ENCODE data around the gene ALDH6A1. TPM values are rescaled to one million over a fixed set of nuclear protein-coding genes. Genes with fewer than 3 reads are reported as not detected.

ALDH6A1 gene
- total and polyA plus RNA-seq, 4 experiments from 2014 or later: 21.7 to 23.1 (median 22.4) TPM

DNA sequence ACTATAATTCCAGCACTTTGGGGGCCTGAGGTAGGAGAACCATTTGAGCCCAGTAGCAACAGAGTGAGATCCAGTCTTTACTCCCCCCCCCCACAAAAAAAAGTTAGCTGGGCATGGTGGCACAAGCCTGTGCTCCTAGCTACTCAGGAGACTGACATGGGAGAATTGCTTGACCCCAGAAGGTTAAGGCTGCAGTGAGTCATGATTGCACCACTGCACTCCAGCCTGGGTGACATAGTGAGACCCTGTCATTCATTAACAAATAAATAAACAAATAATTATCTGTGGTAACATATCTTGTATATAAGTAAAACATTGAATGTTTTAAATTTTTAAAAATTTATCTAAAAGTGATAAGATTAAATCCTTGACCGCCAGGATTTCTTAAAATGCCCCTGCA, 70.0 kb downstream of the ALDH6A1 start:
- no peaks in the 10 kb centered on the region for H3K9me3 Mint-ChIP-seq
- Histone ChIP-seq H3K36me3 (ENCODE audit: insufficient read depth, low read length) (peaks cover 8% of the 10 kb centered on the region), H3K4me1 (ENCODE audit: insufficient read depth, low read length) (peaks cover 5% of the 10 kb centered on the region), H3K27me3 (ENCODE audit: insufficient read depth, low read length) (no peaks in the 10 kb centered on the region), H3K9me3 (ENCODE audit: control insufficient read depth in 1 of 2, low read length in 2 of 2) (no peaks in the 10 kb centered on the region), H3K4me3 (ENCODE audit: low read length in 2 of 2) (no peak overlapping the region), H3K27ac (ENCODE audit: low read depth, low read length) (no peak overlapping the region)
- intact Hi-C loops (cut with micrococcal nuclease): no loop called here
- H3K4me1 Mint-ChIP-seq: peaks cover 5 to 14% (median 7%) of the 10 kb centered on the region in 4 donors
- no peak overlapping the region for H3K27ac Mint-ChIP-seq
- no peak for DNase-seq
- POLR2A ChIA-PET (ENCODE audit: partially characterized antibody): no interaction called here
- H3K27me3 Mint-ChIP-seq: no peaks in the 10 kb centered on the region
- peaks cover 8 to 24% of the 10 kb centered on the region in 2 donors for H3K36me3 Mint-ChIP-seq
- CTCF ChIA-PET (ENCODE audit: partially characterized antibody): no interaction called here
- no peak overlapping the region for H3K4me3 Mint-ChIP-seq

DNA sequence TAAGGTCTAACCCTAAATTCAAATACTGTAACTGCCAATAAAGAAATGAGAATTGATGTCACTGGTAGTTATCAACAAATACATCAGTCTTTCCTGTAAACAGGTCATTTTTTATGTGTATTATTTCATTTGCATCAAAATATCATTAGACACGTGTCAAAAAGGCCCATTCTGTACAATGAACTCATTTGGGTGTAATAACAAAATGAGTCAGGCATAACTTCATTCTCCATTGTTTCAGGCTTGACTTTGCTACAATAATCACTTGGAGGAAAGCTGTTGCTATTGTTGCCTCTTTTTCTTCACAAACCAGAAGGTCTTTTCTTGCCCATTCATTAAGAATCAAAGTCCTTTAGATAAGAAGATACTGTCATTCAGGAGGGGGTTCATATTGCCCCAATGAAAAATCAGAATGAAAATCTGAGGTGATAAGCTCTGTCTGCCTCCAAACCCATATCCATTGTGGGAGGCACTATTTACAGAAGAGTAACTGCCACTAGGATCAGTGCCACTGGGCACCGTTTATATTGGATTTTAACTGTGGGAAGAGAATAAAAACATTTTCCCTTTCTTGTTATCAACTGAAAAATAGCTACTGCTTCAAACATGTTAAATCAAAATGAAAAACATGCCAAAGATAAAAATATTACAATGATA, 75.3 kb downstream of the ALDH6A1 start:
- ChIA-PET CTCF (ENCODE audit: partially characterized antibody) (interaction anchor here (1.2 kb wide), 1 partner anchor 10 kb away, joined by 3 read pairs; the partner anchor contains the start of genes BBOF1 and ENTPD5), POLR2A (ENCODE audit: partially characterized antibody) (no interaction called here)
- H3K27ac Mint-ChIP-seq: no peak overlapping the region
- Histone ChIP-seq H3K27ac (ENCODE audit: low read depth, low read length) (no peak overlapping the region), H3K4me3 (ENCODE audit: low read length in 2 of 2) (no peak overlapping the region), H3K27me3 (ENCODE audit: insufficient read depth, low read length) (no peaks in the 10 kb centered on the region), H3K9me3 (ENCODE audit: control insufficient read depth in 1 of 2, low read length in 2 of 2) (no peaks in the 10 kb centered on the region), H3K36me3 (ENCODE audit: insufficient read depth, low read length) (peaks cover 8% of the 10 kb centered on the region), H3K4me1 (ENCODE audit: insufficient read depth, low read length) (no peaks in the 10 kb centered on the region)
- intact Hi-C loops (cut with micrococcal nuclease): no loop called here
- H3K4me3 Mint-ChIP-seq: no peak overlapping the region
- no peaks in the 10 kb centered on the region for H3K27me3 Mint-ChIP-seq
- no peak for DNase-seq
- H3K9me3 Mint-ChIP-seq: no peaks in the 10 kb centered on the region
- no peaks in the 10 kb centered on the region for H3K4me1 Mint-ChIP-seq
- peaks cover 16 to 33% of the 10 kb centered on the region in 2 donors for H3K36me3 Mint-ChIP-seq

Other genes starting within 250 kb of the ALDH6A1 start
- gene PTGR2, start 232.6 kb downstream of the ALDH6A1 start, total RNA-seq: 1 to 10 TPM; 4.5 to 5.0 TPM
- 1 to 10 TPM; 2.3 to 2.9 TPM for gene PTGR2, start 232.6 kb downstream of the ALDH6A1 start, polyA plus RNA-seq
- 10 to 100 TPM; 46.2 to 47.3 TPM for gene ZNF410, start 197.6 kb downstream of the ALDH6A1 start, total RNA-seq
- 10 to 100 TPM; 59.1 to 70.9 TPM for gene ZNF410, start 197.6 kb downstream of the ALDH6A1 start, polyA plus RNA-seq
- 1 to 10 TPM; 5.8 to 6.5 TPM for gene FAM161B, start 134.4 kb downstream of the ALDH6A1 start, total RNA-seq
- 1 to 10 TPM in 1 of 2 donors, under 1 TPM in 1; 0.59 to 3.9 TPM for gene FAM161B, start 134.4 kb downstream of the ALDH6A1 start, polyA plus RNA-seq
- gene COQ6, start 134.2 kb downstream of the ALDH6A1 start, total RNA-seq: 10 to 100 TPM; 38.7 to 41.1 TPM
- gene COQ6, start 134.2 kb downstream of the ALDH6A1 start, polyA plus RNA-seq: 10 to 100 TPM; 20.7 to 23.3 TPM
- gene ENTPD5, start 65.2 kb downstream of the ALDH6A1 start, total RNA-seq: 10 to 100 TPM; 15.0 to 16.2 TPM
- gene ENTPD5, start 65.2 kb downstream of the ALDH6A1 start, polyA plus RNA-seq: 1 to 10 TPM; 2.8 to 4.4 TPM
- gene BBOF1, start 65.1 kb downstream of the ALDH6A1 start, total RNA-seq: 1 to 10 TPM; 2.6 TPM
- gene BBOF1, start 65.1 kb downstream of the ALDH6A1 start, polyA plus RNA-seq: 1 to 10 TPM; 1.8 to 2.4 TPM
- 10 to 100 TPM in 1 of 2 experiments, 1 to 10 TPM in 1; 9.4 to 11.0 TPM for gene LIN52, start 503 bp upstream of the ALDH6A1 start, total RNA-seq
- 10 to 100 TPM; 12.9 to 17.5 TPM for gene LIN52, start 503 bp upstream of the ALDH6A1 start, polyA plus RNA-seq
- gene VSX2, start 155.0 kb upstream of the ALDH6A1 start, total RNA-seq: not detected
- gene VSX2, start 155.0 kb upstream of the ALDH6A1 start, polyA plus RNA-seq: not detected
- gene ABCD4, start 218.5 kb upstream of the ALDH6A1 start, total RNA-seq: 100 to 1,000 TPM in 1 of 2 experiments, 10 to 100 TPM in 1; 98.3 to 102 TPM
- gene ABCD4, start 218.5 kb upstream of the ALDH6A1 start, polyA plus RNA-seq: 10 to 100 TPM; 24.8 to 27.9 TPM

Data from CD4-positive, alpha-beta memory T cell (primary cell).